SK-N-SH (cell line): ENCODE measurements around the gene MAP3K6.

Source experiments
- CHD2 ChIP-seq: fragments of 150-350 bp; IDR thresholded peaks from 2 replicates; pipeline ENCODE4 v1.6.1; 2018; ENCODE audit warnings: low read length; ENCODE audit not compliant: partially characterized antibody
- ELF1 ChIP-seq: IDR thresholded peaks from 2 replicates; pipeline ENCODE4 v1.4.0; 2012
- EP300 ChIP-seq, 2 experiments: IDR thresholded peaks; 2 replicates each; pipeline versions ENCODE4 v1.4.0 to v1.6.1; 2012; ENCODE audit warnings: borderline replicate concordance in 1 of 2, low read depth in 1 of 2, low read length in 1 of 2
- NRF1 ChIP-seq: IDR thresholded peaks from 2 replicates; pipeline ENCODE4 v1.6.1; 2012; ENCODE audit warnings: low read depth, mild to moderate bottlenecking, low read length
- POLR2AphosphoS5 ChIP-seq: IDR thresholded peaks from 2 replicates; pipeline ENCODE4 v1.6.1; 2012; ENCODE audit warnings: low read depth, low read length
- SIN3A ChIP-seq: IDR thresholded peaks from 2 replicates; pipeline ENCODE4 v1.6.1; 2012; ENCODE audit warnings: low read depth, mild to moderate bottlenecking, low read length, moderate library complexity, borderline replicate concordance

DNA sequence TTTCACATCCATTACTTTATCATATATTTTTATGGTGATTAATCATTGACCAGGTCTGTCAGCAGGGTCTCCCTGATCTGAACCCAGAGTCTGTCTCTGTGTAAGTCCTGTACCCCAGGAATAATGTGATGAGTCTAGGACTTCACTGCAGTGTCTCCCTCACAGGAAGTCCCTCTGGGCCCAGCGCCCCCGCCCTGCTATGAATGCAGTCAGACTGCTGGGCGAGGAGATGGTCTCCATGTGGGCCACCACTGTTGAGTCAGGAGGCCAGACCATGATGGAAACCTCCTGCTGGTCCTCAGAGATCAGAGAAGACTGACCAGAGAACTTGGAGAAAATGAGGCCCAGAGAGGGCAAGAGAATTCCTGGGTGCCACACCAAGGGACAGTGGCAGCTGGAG lies 35.3 kb downstream of the MAP3K6 start:
- TF ChIP-seq SIN3A (no peak), CHD2 (no peak), EP300 (IDR thresholded peaks at IDR 0.05; ENCODE audit: borderline replicate concordance in 1 of 2, low read depth in 1 of 2, low read length in 1 of 2) (no peak), NRF1 (no peak), POLR2AphosphoS5 (no peak), ELF1 (no peak)
